DOHH2 (cell line): ENCODE measurements around the gene SLC25A27.

ENCODE experiments used
- H3F3A ChIP-seq: fragments of 200-600 bp; sonication (generic), shearing (Covaris generic); 2 replicates; pipeline ENCODE4 v1.6.0; 2016; ENCODE audit warnings: antibody characterized with exemption, mild to moderate bottlenecking; ENCODE audit not compliant: control insufficient read depth, insufficient read depth
- H3K27ac ChIP-seq: fragments of 200-600 bp; sonication (generic); 2 replicates; pipeline ENCODE4 v1.5.1; 2014; ENCODE audit warnings: low read depth, mild to moderate bottlenecking, low read length, moderate library complexity
- H3K27me3 ChIP-seq: fragments of 200-600 bp; sonication (generic); 2 replicates; pipeline ENCODE4 v1.6.1; 2014; ENCODE audit warnings: mild to moderate bottlenecking, low read length, mixed read lengths; ENCODE audit not compliant: control insufficient read depth
- H3K36me3 ChIP-seq: fragments of 200-600 bp; sonication (generic); 2 replicates; pipeline ENCODE4 v1.6.1; 2014; ENCODE audit warnings: mild to moderate bottlenecking, low read length, moderate library complexity, mixed read lengths; ENCODE audit not compliant: control insufficient read depth
- H3K4me1 ChIP-seq: fragments of 200-600 bp; sonication (generic); 2 replicates; pipeline ENCODE4 v1.6.1; 2014; ENCODE audit warnings: mild to moderate bottlenecking, low read length, mixed read lengths; ENCODE audit not compliant: control insufficient read depth
- H3K4me2 ChIP-seq: fragments of 200-600 bp; sonication (generic); 2 replicates; pipeline ENCODE4 v1.6.0; 2014; ENCODE audit warnings: mild to moderate bottlenecking, low read length, moderate library complexity
- H3K4me3 ChIP-seq: fragments of 200-600 bp; sonication (generic); 2 replicates; pipeline ENCODE4 v1.5.1; 2014; ENCODE audit warnings: mild to moderate bottlenecking, low read length, mixed read lengths
- H3K79me2 ChIP-seq: fragments of 200-600 bp; sonication (generic); 2 replicates; pipeline ENCODE4 v1.6.1; 2014; ENCODE audit warnings: mild to moderate bottlenecking, low read length, mixed read lengths; ENCODE audit not compliant: control insufficient read depth
- H3K9me2 ChIP-seq: fragments of 200-600 bp; sonication (generic); replicated peaks from 2 replicates; pipeline ENCODE4 v1.6.1; 2014; ENCODE audit warnings: mild to moderate bottlenecking, low read length, mixed read lengths; ENCODE audit not compliant: control insufficient read depth
- H3K9me3 ChIP-seq: fragments of 200-600 bp; sonication (generic); 2 replicates; pipeline ENCODE4 v1.6.1; 2014; ENCODE audit warnings: antibody characterized with exemption, low read length, mixed read lengths; ENCODE audit not compliant: control insufficient read depth, insufficient read depth
- H4K20me1 ChIP-seq: fragments of 200-600 bp; sonication (generic); 2 replicates; pipeline ENCODE4 v1.6.0; 2014; ENCODE audit warnings: low read depth, mild to moderate bottlenecking, antibody characterized with exemption, low read length, moderate library complexity; ENCODE audit not compliant: control insufficient read depth, insufficient read depth
- EZH2phosphoT487 ChIP-seq: fragments of 200-600 bp; sonication (generic); IDR thresholded peaks from 2 replicates; pipeline ENCODE4 v1.6.1; 2017; ENCODE audit warnings: borderline replicate concordance, mild to moderate bottlenecking, antibody characterized with exemption, low read length, moderate library complexity, mixed read lengths
- TF ChIP-seq, protein P1 (sequence below): fragments of 200-600 bp; sonication (generic); IDR thresholded peaks from one replicate; pipeline ENCODE4 v1.5.1; 2014; ENCODE audit warnings: antibody characterized with exemption, mild to moderate bottlenecking, low read depth, low read length; ENCODE audit not compliant: poor library complexity, severe bottlenecking

SLC25A27 gene

GRCh38 chr6:46628976-46629375, 23.8 kb upstream of the SLC25A27 start:
- H3K27ac ChIP-seq = peak overlapping the region; percentile 11; the same call in 1 of the 2 replicates
- no peak for TF ChIP-seq EZH2phosphoT487
- TF ChIP-seq, protein P1, sequence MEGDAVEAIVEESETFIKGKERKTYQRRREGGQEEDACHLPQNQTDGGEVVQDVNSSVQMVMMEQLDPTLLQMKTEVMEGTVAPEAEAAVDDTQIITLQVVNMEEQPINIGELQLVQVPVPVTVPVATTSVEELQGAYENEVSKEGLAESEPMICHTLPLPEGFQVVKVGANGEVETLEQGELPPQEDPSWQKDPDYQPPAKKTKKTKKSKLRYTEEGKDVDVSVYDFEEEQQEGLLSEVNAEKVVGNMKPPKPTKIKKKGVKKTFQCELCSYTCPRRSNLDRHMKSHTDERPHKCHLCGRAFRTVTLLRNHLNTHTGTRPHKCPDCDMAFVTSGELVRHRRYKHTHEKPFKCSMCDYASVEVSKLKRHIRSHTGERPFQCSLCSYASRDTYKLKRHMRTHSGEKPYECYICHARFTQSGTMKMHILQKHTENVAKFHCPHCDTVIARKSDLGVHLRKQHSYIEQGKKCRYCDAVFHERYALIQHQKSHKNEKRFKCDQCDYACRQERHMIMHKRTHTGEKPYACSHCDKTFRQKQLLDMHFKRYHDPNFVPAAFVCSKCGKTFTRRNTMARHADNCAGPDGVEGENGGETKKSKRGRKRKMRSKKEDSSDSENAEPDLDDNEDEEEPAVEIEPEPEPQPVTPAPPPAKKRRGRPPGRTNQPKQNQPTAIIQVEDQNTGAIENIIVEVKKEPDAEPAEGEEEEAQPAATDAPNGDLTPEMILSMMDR = no peak
- no peak overlapping the region for H3K4me2 ChIP-seq
- peaks cover 60% of the 10 kb centered on the region for H3K4me1 ChIP-seq
- no peaks in the 10 kb centered on the region for H3K9me3 ChIP-seq
- no peaks in the 10 kb centered on the region for H3K27me3 ChIP-seq
- peaks cover 45% of the 10 kb centered on the region for H3K36me3 ChIP-seq
- no peak overlapping the region for H3K4me3 ChIP-seq
- H4K20me1 ChIP-seq = no peaks in the 10 kb centered on the region
- H3K9me2 ChIP-seq = no peaks in the 10 kb centered on the region
- H3K79me2 ChIP-seq = peaks cover 4% of the 10 kb centered on the region; the same call in 1 of the 2 replicates
- H3F3A ChIP-seq = peaks cover 16% of the 10 kb centered on the region

DNA sequence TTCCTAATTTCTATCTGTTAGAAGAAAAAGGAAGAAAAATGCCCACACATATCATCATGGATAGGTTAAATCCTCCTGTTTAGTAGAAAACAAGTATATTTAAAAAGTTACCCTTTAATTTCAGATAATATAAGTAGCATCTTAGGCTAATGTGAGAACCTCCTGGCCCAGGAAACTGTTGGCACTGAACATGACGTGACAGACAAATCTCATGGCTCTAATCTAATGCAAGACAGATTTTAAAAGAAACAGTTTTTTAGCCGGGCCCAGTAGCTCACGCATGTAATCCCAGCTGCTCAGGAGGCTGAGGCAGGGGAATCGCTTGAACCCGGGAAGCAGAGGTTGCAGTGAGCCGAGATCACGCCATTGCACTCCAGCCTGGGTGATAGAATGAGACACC, 23.1 kb upstream of the SLC25A27 start:
- no peaks in the 10 kb centered on the region for H4K20me1 ChIP-seq
- H3K79me2 ChIP-seq = peaks cover 4% of the 10 kb centered on the region
- H3K4me3 ChIP-seq = no peak overlapping the region
- H3K4me1 ChIP-seq = peaks cover 67% of the 10 kb centered on the region
- no peaks in the 10 kb centered on the region for H3K27me3 ChIP-seq
- H3K36me3 ChIP-seq = peaks cover 43% of the 10 kb centered on the region
- H3K4me2 ChIP-seq = no peak overlapping the region
- TF ChIP-seq, protein P1 = no peak
- no peak for TF ChIP-seq EZH2phosphoT487
- H3K9me2 ChIP-seq = no peaks in the 10 kb centered on the region
- H3K27ac ChIP-seq = peak overlapping the region; percentile 11; the same call in 1 of the 2 replicates
- H3F3A ChIP-seq = peaks cover 16% of the 10 kb centered on the region
- no peaks in the 10 kb centered on the region for H3K9me3 ChIP-seq

DNA sequence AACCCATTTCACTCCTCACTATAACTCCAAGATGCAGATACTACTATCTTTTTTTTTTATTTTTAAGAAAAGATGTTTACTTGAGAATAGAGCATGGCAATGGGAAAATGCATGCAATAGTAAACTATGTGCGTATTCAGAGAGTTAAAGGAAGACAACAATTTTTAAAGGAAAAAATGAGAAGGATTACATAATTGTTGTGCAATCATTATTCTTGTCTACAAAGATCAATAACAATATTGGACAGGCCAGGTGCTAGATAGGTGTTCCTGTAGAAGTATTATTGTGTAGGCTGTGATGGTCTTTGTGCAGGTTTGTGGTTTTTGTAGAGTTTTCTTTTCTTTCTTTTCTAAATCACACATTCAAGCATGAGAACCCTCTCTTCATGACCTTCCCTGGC, 20.7 kb upstream of the SLC25A27 start:
- no peak overlapping the region for H3K27ac ChIP-seq
- TF ChIP-seq EZH2phosphoT487 = no peak
- TF ChIP-seq, protein P1 = no peak

GRCh38 chr6:46635462-46635861, 17.3 kb upstream of the SLC25A27 start:
- Histone ChIP-seq H3K27me3 (no peaks in the 10 kb centered on the region), H3K27ac (peak overlapping the region; percentile 97), H3K36me3 (peaks cover 48% of the 10 kb centered on the region), H3K4me3 (peak overlapping the region; percentile 78), H3K4me1 (peaks cover 81% of the 10 kb centered on the region), H3F3A (peaks cover 16% of the 10 kb centered on the region), H3K4me2 (peak overlapping the region; percentile 99), H4K20me1 (no peaks in the 10 kb centered on the region), H3K9me3 (no peaks in the 10 kb centered on the region), H3K9me2 (no peaks in the 10 kb centered on the region), H3K79me2 (peaks cover 44% of the 10 kb centered on the region)
- TF ChIP-seq, protein P1 = no peak
- no peak for TF ChIP-seq EZH2phosphoT487

More for the DNA sequence above, 20.7 kb upstream of the SLC25A27 start:
- Histone ChIP-seq H3K4me1 (peaks cover 76% of the 10 kb centered on the region), H3K9me2 (no peaks in the 10 kb centered on the region), H3K4me2 (no peak overlapping the region), H4K20me1 (no peaks in the 10 kb centered on the region), H3K27me3 (no peaks in the 10 kb centered on the region), H3K36me3 (peaks cover 57% of the 10 kb centered on the region), H3F3A (peaks cover 9% of the 10 kb centered on the region), H3K9me3 (no peaks in the 10 kb centered on the region), H3K4me3 (no peak overlapping the region), H3K79me2 (peaks cover 24% of the 10 kb centered on the region)
